HG03135 (cell line): ENCODE data around the gene ZNF521.
"Not testable (repeated sequence)": the region's sequence is repeated elsewhere in the genome, so short reads cannot be mapped to it uniquely, and the experiment has no call there.

Source experiments
- ATAC-seq: cut with Tn5 transposase; IDR thresholded peaks from one replicate; pipeline ENCODE4 v1.9.1; 2021; ENCODE audit warnings: mild to moderate bottlenecking, moderate library complexity; ENCODE audit not compliant: unreplicated experiment

Gene ZNF521

DNA sequence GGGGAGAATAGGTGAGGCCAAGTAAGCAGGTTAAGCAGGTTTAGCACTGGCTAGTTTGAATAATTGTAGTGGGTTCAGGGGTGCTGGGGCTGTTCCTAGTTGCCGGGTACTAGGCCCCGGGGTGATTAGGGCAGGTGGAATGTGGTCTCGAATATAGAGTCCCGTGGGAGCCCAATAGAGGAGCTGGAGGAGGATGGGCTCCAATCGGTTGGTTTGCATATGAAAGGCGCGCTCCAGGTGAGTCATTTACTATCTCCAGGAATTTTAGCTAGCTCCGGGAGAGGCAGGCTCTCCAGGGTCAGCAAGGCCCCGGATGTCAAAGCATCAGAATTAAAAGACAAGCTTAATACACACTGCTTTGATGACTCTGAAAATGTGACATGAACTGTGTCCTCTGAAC lies 304.0 kb downstream of the ZNF521 start:
- ATAC-seq, result no peak

GRCh38 chr18:25047421-25047820 lies 304.5 kb downstream of the ZNF521 start:
- ATAC-seq, result no peak

DNA sequence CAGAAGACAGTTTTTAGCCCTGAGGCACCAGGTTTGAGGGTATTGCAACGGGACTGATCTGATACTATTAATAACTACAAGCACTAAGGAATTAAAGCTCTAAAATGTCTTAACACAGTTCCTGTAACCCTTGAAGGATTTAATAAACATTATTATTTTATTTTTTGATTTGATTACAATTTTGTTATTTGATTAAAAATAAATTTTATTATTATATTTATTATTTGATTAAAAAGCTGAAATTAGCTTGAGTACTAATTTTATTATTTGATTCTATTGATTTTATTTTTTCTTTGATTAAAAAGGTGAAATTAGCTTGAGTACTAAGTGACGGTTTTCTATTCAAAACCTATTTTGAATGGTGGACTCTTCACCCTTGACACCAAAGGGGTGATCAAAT lies 307.3 kb downstream of the ZNF521 start:
- no peak for ATAC-seq

GRCh38 chr18:25043104-25043503 lies 308.9 kb downstream of the ZNF521 start:
- ATAC-seq, result no peak

- ATAC-seq, result no peak
These were observed 309.3 kb downstream of the ZNF521 start for GRCh38 chr18:25042641-25043051.

DNA sequence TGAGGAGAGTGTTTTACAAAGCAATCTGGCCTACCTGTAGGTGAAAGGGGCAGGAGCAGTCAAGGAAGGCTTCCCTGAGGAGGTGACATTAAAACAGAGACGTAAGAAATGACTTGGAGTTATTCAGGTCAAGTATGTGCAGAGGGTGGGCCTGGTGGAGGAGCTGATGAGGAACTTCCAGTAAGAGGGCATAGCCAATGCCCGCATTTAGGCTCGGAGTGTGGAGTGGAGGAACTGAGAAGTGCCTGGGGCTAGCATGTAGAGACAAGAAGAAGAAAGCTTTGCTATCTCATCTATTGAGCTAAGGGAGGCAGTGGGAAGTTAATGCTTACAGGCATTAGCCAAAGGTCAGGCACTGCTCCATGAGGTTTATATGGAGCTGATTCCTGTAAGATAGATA lies 312.2 kb downstream of the ZNF521 start:
- no peak for ATAC-seq

DNA sequence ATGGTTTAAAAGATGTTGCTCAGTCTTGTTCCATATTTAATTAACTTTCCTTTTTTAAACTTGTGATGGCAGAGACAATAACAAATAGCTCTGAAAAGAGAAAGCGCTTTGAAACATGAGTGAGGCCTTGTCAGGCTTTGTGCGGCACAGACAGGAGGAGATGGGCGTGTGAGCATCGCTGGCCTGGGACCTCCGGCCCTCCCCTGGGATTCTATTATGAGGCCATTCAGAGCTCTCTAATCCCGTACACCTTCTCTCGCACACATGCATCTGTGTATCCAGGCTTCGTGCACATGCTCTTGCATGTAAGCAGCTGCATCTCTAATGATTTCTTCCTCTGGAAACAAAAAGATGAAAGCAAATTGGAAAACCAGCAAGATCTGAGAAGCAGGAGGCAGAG lies 313.7 kb downstream of the ZNF521 start:
- ATAC-seq, result no peak

GRCh38 chr18:25033747-25034471 lies 318.1 kb downstream of the ZNF521 start:
- ATAC-seq, result no peak

GRCh38 chr18:25033175-25033574 lies 318.8 kb downstream of the ZNF521 start:
- ATAC-seq, result not testable (repeated sequence)

- no peak for ATAC-seq
These were observed 322.2 kb downstream of the ZNF521 start for GRCh38 chr18:25029802-25030201.

- ATAC-seq, result no peak
These were observed 332.0 kb downstream of the ZNF521 start for GRCh38 chr18:25019931-25020330.

- no peak for ATAC-seq
These were observed 332.7 kb downstream of the ZNF521 start for GRCh38 chr18:25019086-25019860.

- ATAC-seq, result no peak
These were observed 335.3 kb downstream of the ZNF521 start for GRCh38 chr18:25016666-25017065.

DNA sequence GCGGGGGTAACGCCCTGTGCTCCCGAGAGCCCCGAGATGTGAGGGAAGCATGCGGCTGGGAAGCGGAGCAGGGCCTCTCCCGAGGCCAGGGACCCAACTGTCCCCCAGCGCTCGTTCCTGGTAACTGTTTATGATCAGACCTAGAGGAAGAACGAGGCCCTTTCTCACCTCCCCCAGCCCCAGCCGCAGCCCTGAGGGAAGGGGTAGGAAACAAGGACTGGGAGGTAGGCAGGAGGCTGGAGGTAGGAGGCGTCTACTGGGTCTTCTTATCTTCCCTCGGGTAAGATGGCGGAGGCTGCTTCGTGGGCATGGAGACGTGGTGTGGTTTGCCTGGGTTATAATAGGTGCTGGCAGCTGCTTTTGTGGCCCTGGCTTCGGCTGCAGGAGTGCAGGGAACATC lies 335.8 kb downstream of the ZNF521 start:
- ATAC-seq, result no peak
